HG03469 (cell line): ENCODE measurements around the gene KIRREL3.

ENCODE experiments used
- ATAC-seq: cut with Tn5 transposase; IDR thresholded peaks from one replicate; pipeline ENCODE4 v1.9.1; 2021; ENCODE audit warnings: mild to moderate bottlenecking, moderate library complexity, moderate number of reproducible peaks; ENCODE audit not compliant: unreplicated experiment

The KIRREL3 gene

DNA sequence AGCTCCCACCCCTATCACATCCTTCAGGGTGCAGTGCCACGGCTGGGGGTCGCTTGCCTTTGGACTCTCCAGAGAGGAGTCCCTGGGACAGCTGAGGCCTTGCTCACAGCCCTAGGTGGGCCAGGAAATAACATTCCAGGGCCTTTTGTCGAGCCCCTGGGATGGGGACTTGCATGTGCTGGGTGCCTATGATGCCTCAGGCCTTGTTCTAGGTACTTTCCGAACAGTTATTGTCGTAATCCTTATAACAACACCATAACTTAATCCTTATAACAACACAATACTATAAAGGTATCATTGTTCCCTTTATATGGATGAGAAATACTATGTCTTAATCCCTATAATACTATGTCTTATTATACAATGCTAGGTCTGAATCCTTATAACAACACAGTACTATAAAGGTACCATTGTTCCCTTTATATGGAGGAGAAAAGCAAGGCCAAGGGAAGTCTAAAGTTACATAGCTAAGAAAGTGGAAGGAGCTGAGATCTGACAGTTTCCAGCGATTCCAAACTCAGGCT, 408.5 kb downstream of the KIRREL3 start:
- ATAC-seq = no peak

DNA sequence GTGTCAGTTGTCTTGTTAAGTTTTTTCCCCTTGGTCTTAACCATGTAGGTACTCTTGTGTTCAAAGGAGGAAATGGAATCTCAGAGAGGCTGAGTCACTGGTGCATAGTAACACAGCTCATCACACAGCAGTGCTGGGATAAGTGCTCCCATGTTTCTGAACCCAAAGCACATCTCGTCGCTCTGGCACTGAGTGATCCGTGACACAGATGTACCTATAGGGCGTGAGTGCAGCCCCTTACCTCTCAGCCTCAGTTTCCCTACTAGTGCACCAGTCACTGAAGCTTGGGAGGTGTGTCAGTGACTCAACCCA, 411.1 kb downstream of the KIRREL3 start:
- no peak for ATAC-seq

DNA sequence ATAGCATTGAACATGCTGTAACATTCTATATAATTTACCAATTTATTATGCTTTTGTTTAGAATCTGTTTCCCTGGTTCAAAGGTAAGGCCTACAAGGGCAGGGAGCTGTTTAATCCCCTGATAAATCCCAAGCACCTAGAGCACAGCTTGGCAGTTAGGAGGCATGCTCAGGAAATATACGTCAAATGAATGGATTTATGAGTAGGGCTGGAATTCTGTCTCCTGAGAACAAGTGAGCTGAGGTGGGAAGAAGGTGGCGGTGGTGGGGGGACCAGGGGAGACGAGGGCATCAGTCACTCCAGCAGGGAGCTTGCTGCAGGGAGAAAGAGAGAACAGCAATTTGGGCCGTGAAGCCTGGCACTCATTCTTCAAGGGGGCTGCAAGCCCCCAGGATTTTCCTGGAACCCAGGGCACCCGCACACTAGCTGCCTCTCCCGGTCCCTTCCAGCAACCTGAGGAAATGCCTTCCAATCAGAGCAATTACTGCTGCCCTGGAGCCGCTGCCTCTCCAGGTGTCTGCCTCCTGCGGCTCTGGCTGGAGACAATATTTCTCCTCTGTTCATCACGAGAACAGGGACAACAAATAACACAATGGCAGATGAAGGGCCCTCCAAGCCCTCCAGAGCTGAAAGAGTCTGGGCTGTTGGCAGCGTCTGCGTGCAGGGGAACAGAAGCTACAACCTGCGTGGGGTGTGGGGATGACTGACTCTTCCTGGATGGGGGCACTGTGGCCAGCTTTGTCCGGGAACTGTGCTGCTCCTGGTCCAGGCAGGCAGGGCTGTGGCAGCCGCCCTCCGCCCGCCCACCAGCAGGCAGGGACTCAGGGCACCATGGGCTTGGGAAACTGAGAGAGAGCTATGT, 411.7 kb downstream of the KIRREL3 start:
- ATAC-seq = no peak

DNA sequence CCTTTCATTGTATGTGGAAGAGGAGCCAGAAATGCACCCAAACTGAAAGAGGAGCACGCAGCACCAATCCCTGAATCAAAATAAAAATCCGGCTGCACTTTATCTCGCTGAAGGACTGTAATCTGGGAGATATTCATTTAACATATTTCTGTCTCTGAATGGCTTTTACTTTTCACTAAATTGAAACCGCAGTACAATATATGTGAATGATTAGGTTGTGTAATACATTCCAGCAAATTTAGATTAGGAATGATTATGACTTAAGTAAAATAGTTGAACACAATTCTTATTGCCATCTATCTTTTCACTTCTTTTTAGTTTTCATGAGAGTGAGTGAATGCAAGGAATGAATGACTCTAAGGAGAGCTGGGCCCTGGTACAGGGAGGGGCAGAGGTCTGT, 413.0 kb downstream of the KIRREL3 start:
- ATAC-seq = no peak

- no peak for ATAC-seq
Observed at GRCh38 chr11:126585774-126586491, 414.6 kb downstream of the KIRREL3 start.

GRCh38 chr11:126585388-126585773, 415.2 kb downstream of the KIRREL3 start:
- no peak for ATAC-seq

DNA sequence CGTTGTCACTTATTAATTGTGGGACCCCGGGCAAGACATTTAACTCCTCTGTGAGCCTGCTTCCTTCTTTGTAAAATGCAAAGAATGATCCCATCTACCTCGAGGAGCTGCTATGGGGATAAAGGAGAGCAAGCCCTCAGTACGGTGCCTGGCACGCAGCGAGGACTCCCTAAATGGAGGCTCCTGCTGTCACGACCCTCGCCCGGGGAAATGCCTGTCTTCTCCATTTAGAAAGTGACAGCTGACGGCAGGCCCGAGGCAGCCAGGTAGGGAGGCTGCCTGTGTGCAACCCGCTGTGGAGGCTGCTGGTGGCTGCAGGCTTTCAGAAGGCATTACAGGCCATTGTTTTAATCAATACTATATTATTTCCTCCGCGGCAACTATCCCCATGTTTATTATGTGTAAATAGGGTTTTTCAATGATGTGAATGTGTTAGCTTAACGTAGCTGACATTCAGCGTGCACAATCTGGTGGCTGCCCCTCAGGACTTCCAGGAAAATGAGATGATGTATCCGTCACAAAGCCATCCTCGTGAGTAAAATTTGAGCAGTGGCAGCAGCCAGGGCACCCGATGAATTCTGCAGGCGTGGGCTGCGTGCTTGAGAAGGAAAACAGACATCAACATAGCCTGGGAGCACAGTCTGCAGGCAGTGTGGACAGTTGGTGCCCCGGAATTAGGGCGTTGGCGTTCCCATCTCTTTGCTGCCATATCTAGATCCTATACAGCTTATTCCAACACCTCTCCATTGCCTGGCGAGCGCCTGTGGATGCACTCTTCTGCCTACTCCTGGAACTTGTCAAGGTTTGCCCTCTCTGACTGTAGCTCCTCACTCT, 416.8 kb downstream of the KIRREL3 start:
- ATAC-seq = no peak

- no peak for ATAC-seq
Observed at GRCh38 chr11:126583101-126583500, 417.5 kb downstream of the KIRREL3 start.

GRCh38 chr11:126581871-126582648, 418.5 kb downstream of the KIRREL3 start:
- no peak for ATAC-seq

DNA sequence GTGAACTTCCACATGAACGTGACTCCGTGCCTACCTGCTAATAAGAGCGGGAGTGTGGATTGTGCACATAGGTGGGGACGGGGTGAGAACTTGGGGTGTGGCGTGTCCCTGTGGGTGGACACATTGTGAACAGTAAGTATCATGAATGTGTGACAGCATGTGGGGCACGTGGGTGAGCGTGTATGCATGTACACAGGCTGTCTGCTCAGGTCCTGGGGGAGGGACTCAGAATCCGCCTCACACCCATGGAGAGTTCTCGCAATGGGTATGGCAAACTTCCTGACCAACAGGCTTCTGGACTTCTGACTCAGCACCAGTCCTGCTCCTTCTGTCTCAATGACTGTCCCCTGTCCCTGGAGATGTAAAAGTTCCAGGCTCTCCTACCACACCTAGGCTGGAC, 422.1 kb downstream of the KIRREL3 start:
- no peak for ATAC-seq

DNA sequence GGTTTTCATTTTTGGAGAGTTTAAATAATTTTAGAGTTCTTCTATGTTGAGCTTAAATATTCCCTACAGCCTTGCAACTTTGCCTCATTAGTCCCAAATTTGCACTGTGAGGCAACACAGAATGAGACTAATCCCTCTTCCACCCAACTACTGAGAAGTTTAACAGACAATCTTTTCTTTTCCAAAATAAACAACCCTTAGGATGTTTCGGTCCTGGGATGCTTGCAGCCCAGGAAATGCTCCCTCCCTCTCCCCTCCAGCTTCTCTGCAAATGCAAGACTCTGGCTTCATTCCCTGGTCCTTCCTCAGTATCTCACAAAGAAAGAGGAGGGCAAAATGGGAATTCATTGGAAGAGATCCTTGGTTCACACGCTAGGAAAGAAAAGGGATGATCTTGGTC, 422.5 kb downstream of the KIRREL3 start:
- no peak for ATAC-seq

DNA sequence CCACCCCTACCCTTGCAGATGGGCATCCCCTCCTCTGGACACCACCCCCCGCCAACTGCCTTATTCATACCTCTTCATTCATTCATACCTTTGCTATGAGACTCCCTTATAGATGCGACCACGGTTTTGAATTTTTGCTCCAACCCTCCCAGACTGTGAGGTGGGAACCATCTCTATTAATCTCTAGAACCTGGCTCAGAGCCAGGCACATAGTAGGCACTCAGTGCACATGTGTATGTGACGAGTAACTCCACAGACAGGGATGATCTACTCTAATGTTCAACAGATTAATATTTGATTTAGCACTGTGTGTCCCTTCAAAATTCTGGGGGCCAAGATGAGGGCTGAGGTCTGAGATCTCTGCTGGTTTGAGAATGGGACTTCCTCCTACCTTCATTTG, 424.7 kb downstream of the KIRREL3 start:
- no peak for ATAC-seq

DNA sequence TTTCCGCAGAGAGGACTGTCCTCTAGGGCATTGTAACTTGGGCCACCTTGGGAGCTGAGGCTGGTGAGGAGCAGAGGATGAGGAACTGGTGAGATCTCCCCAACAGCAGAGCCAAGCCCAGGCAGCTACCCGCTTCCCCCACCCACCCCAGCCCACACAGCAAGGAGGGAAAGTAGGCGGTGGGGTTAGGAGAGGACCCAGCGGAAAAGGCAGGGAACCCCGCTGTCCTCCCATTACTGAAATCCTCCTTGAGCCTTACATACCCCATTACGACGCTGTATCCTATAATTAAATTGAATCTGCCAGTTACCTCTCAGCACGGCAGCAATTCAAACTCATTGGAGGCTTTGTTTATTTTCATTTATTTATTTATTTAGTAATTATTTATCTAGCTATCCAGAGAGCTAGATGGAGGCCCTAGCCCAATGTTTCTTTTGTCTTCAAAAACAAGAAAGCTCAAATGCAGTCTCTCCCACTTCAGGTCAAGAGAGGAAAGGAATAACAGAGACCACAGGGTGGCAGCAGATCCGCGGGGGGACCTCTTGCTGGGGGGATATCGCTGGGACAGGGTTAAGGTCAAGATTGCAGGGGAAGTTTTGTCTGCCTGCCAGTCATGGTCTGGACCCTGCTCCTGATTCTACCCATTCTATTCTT, 427.1 kb downstream of the KIRREL3 start:
- no peak for ATAC-seq

- ATAC-seq = no peak
Observed at GRCh38 chr11:126570489-126570888, 430.1 kb downstream of the KIRREL3 start.

DNA sequence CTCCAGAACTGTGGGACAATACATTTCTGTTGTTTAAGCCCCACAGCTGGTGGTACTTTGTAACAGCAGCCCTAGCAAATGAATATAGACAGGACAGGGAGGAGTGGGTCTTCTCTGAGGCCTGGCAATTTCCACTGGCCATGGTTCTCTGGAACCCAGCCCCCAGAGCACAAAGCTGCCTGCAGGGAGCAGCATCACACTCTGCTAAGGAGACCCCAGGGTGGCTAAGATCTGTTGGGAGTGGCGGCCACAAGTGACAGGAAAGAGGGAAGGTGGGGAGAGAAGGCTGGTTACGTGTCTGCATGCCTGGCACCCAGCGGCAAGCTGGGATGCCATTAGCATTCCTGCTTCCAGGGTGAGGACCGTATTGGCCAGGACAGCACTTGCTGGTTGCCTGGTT, 433.2 kb downstream of the KIRREL3 start:
- no peak for ATAC-seq

DNA sequence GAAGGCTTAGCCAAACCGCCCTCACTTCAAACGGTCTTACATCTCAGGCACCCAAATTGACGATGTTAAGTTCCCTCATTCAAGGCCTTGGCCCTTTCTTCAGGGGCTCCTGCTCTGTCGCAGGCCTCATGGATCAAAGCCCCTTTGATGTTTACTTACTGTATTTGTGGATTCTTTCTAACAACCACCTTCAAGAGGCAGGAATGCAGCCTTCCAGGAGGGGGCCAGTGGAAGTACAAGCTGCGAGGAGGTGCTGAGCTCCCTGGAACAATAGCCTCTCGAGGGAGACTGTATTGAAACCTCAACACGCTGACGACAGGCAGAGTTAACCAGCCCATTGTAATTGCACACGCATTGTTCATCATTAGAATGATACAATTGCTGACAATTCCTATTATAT, 436.0 kb downstream of the KIRREL3 start:
- ATAC-seq = no peak

GRCh38 chr11:126561327-126561893, 439.2 kb downstream of the KIRREL3 start:
- ATAC-seq = no peak

DNA sequence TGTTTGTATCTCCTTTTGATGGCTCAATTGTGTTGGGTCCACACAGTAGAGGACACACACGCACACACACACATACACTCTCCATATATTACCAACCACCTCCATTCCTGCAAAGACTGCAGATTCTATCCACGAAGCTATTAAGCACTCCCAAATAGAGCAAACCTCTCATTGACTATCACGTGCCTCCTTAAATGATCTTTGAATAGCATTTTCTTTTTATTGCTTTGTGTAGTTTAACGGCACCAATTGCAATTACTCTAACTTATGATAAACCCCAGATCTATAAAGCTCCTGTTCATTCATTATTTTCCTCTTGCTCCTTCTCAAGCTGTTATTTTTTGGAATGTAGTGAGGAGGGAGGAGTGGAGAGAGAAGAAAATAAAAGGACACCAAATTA, 440.3 kb downstream of the KIRREL3 start:
- no peak for ATAC-seq
